Right lobe of liver (tissue), 4 donors: Measurements from ENCODE around the gene SLC22A16.

Experiments used
- POLR2A ChIP-seq: fragments of 450-650 bp; IDR thresholded peaks from one replicate; pipeline ENCODE4 v1.6.1; 2017; ENCODE audit warnings: antibody characterized with exemption, mild to moderate bottlenecking
- TF ChIP-seq, protein P1 (sequence below), 4 donors: fragments of 200-600 bp in 3 of 4; fragments of 450-650 bp in 1 of 4; IDR thresholded peaks; one replicate each; pipeline versions ENCODE4 v1.5.1 to v1.8.0; 2016 to 2022; ENCODE audit warnings: antibody characterized with exemption in 4 of 4, mild to moderate bottlenecking in 2 of 4
- donor health status: DM: no; HTN: no; CAD: no.
- donor health status: DM: no; HTN: no; CAD: no.
- donor health status: DM: no; HTN: yes; CAD: no.

GRCh38 chr6:110404607-110405006 lies 71.8 kb downstream of the SLC22A16 start:
- TF ChIP-seq, protein P1, sequence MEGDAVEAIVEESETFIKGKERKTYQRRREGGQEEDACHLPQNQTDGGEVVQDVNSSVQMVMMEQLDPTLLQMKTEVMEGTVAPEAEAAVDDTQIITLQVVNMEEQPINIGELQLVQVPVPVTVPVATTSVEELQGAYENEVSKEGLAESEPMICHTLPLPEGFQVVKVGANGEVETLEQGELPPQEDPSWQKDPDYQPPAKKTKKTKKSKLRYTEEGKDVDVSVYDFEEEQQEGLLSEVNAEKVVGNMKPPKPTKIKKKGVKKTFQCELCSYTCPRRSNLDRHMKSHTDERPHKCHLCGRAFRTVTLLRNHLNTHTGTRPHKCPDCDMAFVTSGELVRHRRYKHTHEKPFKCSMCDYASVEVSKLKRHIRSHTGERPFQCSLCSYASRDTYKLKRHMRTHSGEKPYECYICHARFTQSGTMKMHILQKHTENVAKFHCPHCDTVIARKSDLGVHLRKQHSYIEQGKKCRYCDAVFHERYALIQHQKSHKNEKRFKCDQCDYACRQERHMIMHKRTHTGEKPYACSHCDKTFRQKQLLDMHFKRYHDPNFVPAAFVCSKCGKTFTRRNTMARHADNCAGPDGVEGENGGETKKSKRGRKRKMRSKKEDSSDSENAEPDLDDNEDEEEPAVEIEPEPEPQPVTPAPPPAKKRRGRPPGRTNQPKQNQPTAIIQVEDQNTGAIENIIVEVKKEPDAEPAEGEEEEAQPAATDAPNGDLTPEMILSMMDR (IDR thresholded peaks at IDR 0.05), result no peak
- TF ChIP-seq POLR2A, result no peak
